Measurements from ENCODE around the gene SALL1.

SALL1 gene

GRCh38 chr16:51137097-51137496, 14.0 kb downstream of the SALL1 start:
- no peaks in the 10 kb centered on the region for H3K36me3 ChIP-seq (replicated peaks; ENCODE audit: insufficient read depth, low read length)

GRCh38 chr16:51134876-51135275, 16.2 kb downstream of the SALL1 start:
- H3K4me1 ChIP-seq (ENCODE audit: low read length), result no peaks in the 10 kb centered on the region
- no peaks in the 10 kb centered on the region for H3K79me2 ChIP-seq (ENCODE audit: low read length)
- H3K9me3 ChIP-seq (replicated peaks; ENCODE audit: insufficient read depth, low read length), result no peaks in the 10 kb centered on the region
- DNase-seq, result no peak
- no peaks in the 10 kb centered on the region for H3F3A ChIP-seq (ENCODE audit: insufficient read depth, low read length)
- TF ChIP-seq CTCF (IDR thresholded peaks at IDR 0.05; ENCODE audit: low read length) (no peak), EZH2 (optimal IDR thresholded peaks at IDR 0.05; ENCODE audit: low read depth, low read length) (no peak), EZH2phosphoT487 (IDR thresholded peaks at IDR 0.05; ENCODE audit: low read length) (no peak)
- no peak overlapping the region for H3K4me3 ChIP-seq (ENCODE audit: low read length)
- no peaks in the 10 kb centered on the region for H3K36me3 ChIP-seq (replicated peaks; ENCODE audit: insufficient read depth, low read length)
- no peak overlapping the region for H2AFZ ChIP-seq (ENCODE audit: low read length)
- H3K27ac ChIP-seq (ENCODE audit: low read length), result no peak overlapping the region
- no peak overlapping the region for H3K4me2 ChIP-seq (ENCODE audit: low read depth, low read length)
- H3K27me3 ChIP-seq (replicated peaks; ENCODE audit: insufficient read depth, low read length), result no peaks in the 10 kb centered on the region
- no peak overlapping the region for H3K9ac ChIP-seq (ENCODE audit: low read length)
- no peaks in the 10 kb centered on the region for H4K20me1 ChIP-seq (ENCODE audit: insufficient read depth, low read length)
- H3K9me2 ChIP-seq (replicated peaks; ENCODE audit: insufficient read depth, low read length), result no peaks in the 10 kb centered on the region

More at GRCh38 chr16:51137097-51137496, 14.0 kb downstream of the SALL1 start:
- H4K20me1 ChIP-seq (ENCODE audit: insufficient read depth, low read length), result no peaks in the 10 kb centered on the region
- no peaks in the 10 kb centered on the region for H3K79me2 ChIP-seq (ENCODE audit: low read length)
- H3K9ac ChIP-seq (ENCODE audit: low read length), result no peak overlapping the region
- no peak overlapping the region for H3K4me3 ChIP-seq (ENCODE audit: low read length)
- H3K4me1 ChIP-seq (ENCODE audit: low read length), result no peaks in the 10 kb centered on the region
- DNase-seq, result no peak
- no peaks in the 10 kb centered on the region for H3K9me3 ChIP-seq (replicated peaks; ENCODE audit: insufficient read depth, low read length)
- TF ChIP-seq EZH2phosphoT487 (IDR thresholded peaks at IDR 0.05; ENCODE audit: low read length) (no peak), EZH2 (optimal IDR thresholded peaks at IDR 0.05; ENCODE audit: low read depth, low read length) (no peak), CTCF (IDR thresholded peaks at IDR 0.05; ENCODE audit: low read length) (no peak)
- H3K27me3 ChIP-seq (replicated peaks; ENCODE audit: insufficient read depth, low read length), result no peaks in the 10 kb centered on the region
- H3F3A ChIP-seq (ENCODE audit: insufficient read depth, low read length), result no peaks in the 10 kb centered on the region
- no peaks in the 10 kb centered on the region for H3K9me2 ChIP-seq (replicated peaks; ENCODE audit: insufficient read depth, low read length)
- no peak overlapping the region for H3K4me2 ChIP-seq (ENCODE audit: low read depth, low read length)
- no peak overlapping the region for H2AFZ ChIP-seq (ENCODE audit: low read length)
- no peak overlapping the region for H3K27ac ChIP-seq (ENCODE audit: low read length)

DNA sequence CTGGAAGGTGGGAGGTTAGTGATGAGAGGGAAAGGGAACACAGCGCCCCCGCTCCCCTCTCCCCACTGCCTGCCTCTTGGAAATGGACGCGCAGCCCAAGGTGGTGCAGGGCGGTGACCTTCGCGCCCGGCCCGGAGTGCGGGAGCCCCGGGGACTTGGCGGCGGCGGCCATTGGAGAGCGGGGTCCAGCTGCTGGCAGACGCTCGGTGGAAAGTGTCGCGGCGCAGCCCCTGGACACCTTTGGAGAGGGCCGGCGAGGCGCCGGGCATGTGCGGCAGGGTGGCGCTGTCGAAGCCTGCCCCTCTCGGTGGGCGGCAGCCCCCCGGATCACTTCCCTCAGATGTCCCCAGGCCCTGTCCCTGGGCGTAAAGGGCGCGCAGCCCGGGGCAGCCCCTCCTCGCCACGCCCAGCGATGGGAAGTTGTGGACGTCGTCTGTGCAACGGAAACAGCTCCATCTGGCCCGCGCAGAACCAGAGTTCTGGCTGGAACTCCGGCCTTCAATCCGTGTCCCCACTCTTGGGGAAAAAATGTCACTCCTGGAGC, 16.7 kb downstream of the SALL1 start:
- Histone ChIP-seq H3K27me3 (replicated peaks; ENCODE audit: insufficient read depth, low read length) (no peaks in the 10 kb centered on the region), H3K9me2 (replicated peaks; ENCODE audit: insufficient read depth, low read length) (no peaks in the 10 kb centered on the region), H3K4me3 (ENCODE audit: low read length) (no peak overlapping the region)

More for the DNA sequence above, 16.7 kb downstream of the SALL1 start:
- Histone ChIP-seq H3K79me2 (ENCODE audit: low read length) (no peaks in the 10 kb centered on the region), H3K4me1 (ENCODE audit: low read length) (no peaks in the 10 kb centered on the region), H3K36me3 (replicated peaks; ENCODE audit: insufficient read depth, low read length) (no peaks in the 10 kb centered on the region), H3F3A (ENCODE audit: insufficient read depth, low read length) (no peaks in the 10 kb centered on the region), H3K9me3 (replicated peaks; ENCODE audit: insufficient read depth, low read length) (no peaks in the 10 kb centered on the region), H3K4me2 (ENCODE audit: low read depth, low read length) (no peak overlapping the region), H4K20me1 (ENCODE audit: insufficient read depth, low read length) (no peaks in the 10 kb centered on the region), H3K9ac (ENCODE audit: low read length) (no peak overlapping the region), H2AFZ (ENCODE audit: low read length) (no peak overlapping the region), H3K27ac (ENCODE audit: low read length) (no peak overlapping the region)
- TF ChIP-seq EZH2phosphoT487 (IDR thresholded peaks at IDR 0.05; ENCODE audit: low read length) (no peak), CTCF (IDR thresholded peaks at IDR 0.05; ENCODE audit: low read length) (no peak), EZH2 (optimal IDR thresholded peaks at IDR 0.05; ENCODE audit: low read depth, low read length) (no peak)
- DNase-seq, result no peak

Measured in MM.1S (cell line).